Memory B cell (primary cell): ENCODE results near the gene NLGN4X.

ENCODE experiments used
- ATAC-seq: fragments of 150-1000 bp; cut with Tn5 transposase; 2 replicates; pipeline ENCODE4 v1.10.0; 2021; ENCODE audit warnings: low read depth, mild to moderate bottlenecking, moderate library complexity
- DNase-seq, 2 donors: peaks; one replicate each; pipeline ENCODE4 v3.0.0; 2022; ENCODE audit warnings: low spot score in 2 of 2
- H3K27ac Mint-ChIP-seq: one replicate; pipeline ENCODE4 v1.8.0; 2022; ENCODE audit warnings: mild to moderate bottlenecking, moderate library complexity, mixed read lengths
- H3K27me3 Mint-ChIP-seq: one replicate; pipeline ENCODE4 v1.8.0; 2022; ENCODE audit warnings: mixed read lengths
- H3K36me3 Mint-ChIP-seq: one replicate; pipeline ENCODE4 v1.8.0; 2022; ENCODE audit warnings: mild to moderate bottlenecking, mixed read lengths
- H3K4me1 Mint-ChIP-seq: one replicate; pipeline ENCODE4 v1.8.0; 2022; ENCODE audit warnings: mixed read lengths
- H3K4me3 Mint-ChIP-seq: one replicate; pipeline ENCODE4 v1.8.0; 2022; ENCODE audit warnings: mild to moderate bottlenecking, moderate library complexity, mixed read lengths
- H3K9me3 Mint-ChIP-seq: one replicate; pipeline ENCODE4 v1.8.0; 2022; ENCODE audit warnings: mixed read lengths

The NLGN4X gene

GRCh38 chrX:6095469-6095868, 133.2 kb downstream of the NLGN4X start:
- Mint-ChIP-seq H3K4me1 (no peaks in the 10 kb centered on the region), H3K36me3 (no peaks in the 10 kb centered on the region), H3K4me3 (no peak overlapping the region), H3K27ac (no peak overlapping the region), H3K9me3 (no peaks in the 10 kb centered on the region), H3K27me3 (peaks cover 3% of the 10 kb centered on the region)
- DNase-seq (no peak), ATAC-seq (no peak)

- no peaks in the 10 kb centered on the region for H3K36me3 Mint-ChIP-seq
- H3K4me3 Mint-ChIP-seq, result no peak overlapping the region
- H3K4me1 Mint-ChIP-seq, result peaks cover 4% of the 10 kb centered on the region
- no peaks in the 10 kb centered on the region for H3K27me3 Mint-ChIP-seq
- H3K27ac Mint-ChIP-seq, result no peak overlapping the region
- H3K9me3 Mint-ChIP-seq, result no peaks in the 10 kb centered on the region
- ATAC-seq, result peak; percentile 12
- no peak for DNase-seq
Observed at GRCh38 chrX:6074532-6074931, 154.1 kb downstream of the NLGN4X start.

GRCh38 chrX:6071731-6072130, 156.9 kb downstream of the NLGN4X start:
- no peak for DNase-seq
- no peaks in the 10 kb centered on the region for H3K9me3 Mint-ChIP-seq
- H3K4me1 Mint-ChIP-seq, result peaks cover 4% of the 10 kb centered on the region
- H3K36me3 Mint-ChIP-seq, result no peaks in the 10 kb centered on the region
- ATAC-seq, result no peak
- H3K4me3 Mint-ChIP-seq, result no peak overlapping the region
- no peaks in the 10 kb centered on the region for H3K27me3 Mint-ChIP-seq
- H3K27ac Mint-ChIP-seq, result no peak overlapping the region

- Mint-ChIP-seq H3K4me1 (no peaks in the 10 kb centered on the region), H3K9me3 (no peaks in the 10 kb centered on the region), H3K4me3 (no peak overlapping the region), H3K36me3 (no peaks in the 10 kb centered on the region), H3K27me3 (no peaks in the 10 kb centered on the region), H3K27ac (no peak overlapping the region)
- DNase-seq, result no peak
- ATAC-seq, result no peak
Observed at GRCh38 chrX:6067600-6067999, 161.1 kb downstream of the NLGN4X start.

GRCh38 chrX:6053141-6053540, 175.5 kb downstream of the NLGN4X start:
- DNase-seq (no peak), ATAC-seq (no peak)
- H3K36me3 Mint-ChIP-seq, result no peaks in the 10 kb centered on the region
- peaks cover 2% of the 10 kb centered on the region for H3K9me3 Mint-ChIP-seq
- no peak overlapping the region for H3K27ac Mint-ChIP-seq
- H3K27me3 Mint-ChIP-seq, result no peaks in the 10 kb centered on the region
- peaks cover 3% of the 10 kb centered on the region for H3K4me1 Mint-ChIP-seq
- no peak overlapping the region for H3K4me3 Mint-ChIP-seq

GRCh38 chrX:6052111-6052745, 176.4 kb downstream of the NLGN4X start:
- H3K4me3 Mint-ChIP-seq, result no peak overlapping the region
- peaks cover 3% of the 10 kb centered on the region for H3K4me1 Mint-ChIP-seq
- peaks cover 2% of the 10 kb centered on the region for H3K9me3 Mint-ChIP-seq

GRCh38 chrX:6049132-6049531, 179.5 kb downstream of the NLGN4X start:
- DNase-seq (no peak), ATAC-seq (no peak)
- H3K9me3 Mint-ChIP-seq, result peaks cover 2% of the 10 kb centered on the region

More at GRCh38 chrX:6052111-6052745, 176.4 kb downstream of the NLGN4X start:
- H3K36me3 Mint-ChIP-seq, result no peaks in the 10 kb centered on the region
- DNase-seq, result no peak
- H3K27ac Mint-ChIP-seq, result no peak overlapping the region
- no peak for ATAC-seq
- H3K27me3 Mint-ChIP-seq, result no peaks in the 10 kb centered on the region

GRCh38 chrX:6041630-6042029, 187.0 kb downstream of the NLGN4X start:
- Mint-ChIP-seq H3K4me1 (no peaks in the 10 kb centered on the region), H3K4me3 (no peak overlapping the region), H3K27ac (no peak overlapping the region), H3K36me3 (peaks cover 2% of the 10 kb centered on the region), H3K27me3 (no peaks in the 10 kb centered on the region), H3K9me3 (no peaks in the 10 kb centered on the region)
- ATAC-seq (no peak), DNase-seq (no peak)

More at GRCh38 chrX:6049132-6049531, 179.5 kb downstream of the NLGN4X start:
- no peaks in the 10 kb centered on the region for H3K36me3 Mint-ChIP-seq
- peaks cover 3% of the 10 kb centered on the region for H3K4me1 Mint-ChIP-seq
- H3K27me3 Mint-ChIP-seq, result no peaks in the 10 kb centered on the region
- H3K4me3 Mint-ChIP-seq, result no peak overlapping the region
- no peak overlapping the region for H3K27ac Mint-ChIP-seq

GRCh38 chrX:6029014-6029413, 199.7 kb downstream of the NLGN4X start:
- H3K27me3 Mint-ChIP-seq, result no peaks in the 10 kb centered on the region
- DNase-seq (no peak), ATAC-seq (no peak)
- H3K9me3 Mint-ChIP-seq, result no peaks in the 10 kb centered on the region
- peaks cover 2% of the 10 kb centered on the region for H3K4me1 Mint-ChIP-seq
- H3K4me3 Mint-ChIP-seq, result no peak overlapping the region
- H3K27ac Mint-ChIP-seq, result no peak overlapping the region
- H3K36me3 Mint-ChIP-seq, result no peaks in the 10 kb centered on the region

- Mint-ChIP-seq H3K27me3 (no peaks in the 10 kb centered on the region), H3K27ac (no peak overlapping the region), H3K4me1 (peaks cover 2% of the 10 kb centered on the region), H3K36me3 (no peaks in the 10 kb centered on the region), H3K4me3 (no peak overlapping the region), H3K9me3 (no peaks in the 10 kb centered on the region)
- DNase-seq (no peak), ATAC-seq (no peak)
Observed at GRCh38 chrX:6026980-6027379, 201.7 kb downstream of the NLGN4X start.

- DNase-seq (no peak), ATAC-seq (no peak)
- Mint-ChIP-seq H3K36me3 (no peaks in the 10 kb centered on the region), H3K4me1 (peaks cover 3% of the 10 kb centered on the region), H3K27ac (no peak overlapping the region), H3K4me3 (no peak overlapping the region), H3K27me3 (peaks cover under 1% of the 10 kb centered on the region), H3K9me3 (no peaks in the 10 kb centered on the region)
Observed at GRCh38 chrX:6026429-6026828, 202.2 kb downstream of the NLGN4X start.

- Mint-ChIP-seq H3K36me3 (no peaks in the 10 kb centered on the region), H3K9me3 (no peaks in the 10 kb centered on the region), H3K4me3 (no peak overlapping the region), H3K27ac (no peak overlapping the region), H3K4me1 (peaks cover 6% of the 10 kb centered on the region), H3K27me3 (peaks cover 4% of the 10 kb centered on the region)
- ATAC-seq (no peak), DNase-seq (no peak)
Observed at GRCh38 chrX:6024204-6024603, 204.5 kb downstream of the NLGN4X start.

- H3K4me1 Mint-ChIP-seq, result peaks cover 4% of the 10 kb centered on the region
- ATAC-seq (no peak), DNase-seq (peak; percentile 30 to 46)
- peaks cover 4% of the 10 kb centered on the region for H3K27me3 Mint-ChIP-seq
- no peaks in the 10 kb centered on the region for H3K9me3 Mint-ChIP-seq
- H3K27ac Mint-ChIP-seq, result no peak overlapping the region
- no peak overlapping the region for H3K4me3 Mint-ChIP-seq
- H3K36me3 Mint-ChIP-seq, result no peaks in the 10 kb centered on the region
Observed at GRCh38 chrX:6021316-6022091, 207.2 kb downstream of the NLGN4X start.

- no peak for ATAC-seq
Observed at GRCh38 chrX:6019076-6019475, 209.6 kb downstream of the NLGN4X start.

GRCh38 chrX:6015423-6015822, 213.2 kb downstream of the NLGN4X start:
- H3K27me3 Mint-ChIP-seq, result no peaks in the 10 kb centered on the region
- no peaks in the 10 kb centered on the region for H3K36me3 Mint-ChIP-seq
- no peaks in the 10 kb centered on the region for H3K4me1 Mint-ChIP-seq
- H3K9me3 Mint-ChIP-seq, result no peaks in the 10 kb centered on the region
- no peak overlapping the region for H3K27ac Mint-ChIP-seq
- ATAC-seq (no peak), DNase-seq (no peak)
- no peak overlapping the region for H3K4me3 Mint-ChIP-seq

More at GRCh38 chrX:6019076-6019475, 209.6 kb downstream of the NLGN4X start:
- Mint-ChIP-seq H3K9me3 (no peaks in the 10 kb centered on the region), H3K4me3 (no peak overlapping the region), H3K36me3 (no peaks in the 10 kb centered on the region), H3K27ac (no peak overlapping the region), H3K27me3 (peaks cover 4% of the 10 kb centered on the region), H3K4me1 (peaks cover 4% of the 10 kb centered on the region)
- no peak for DNase-seq
